Transverse colon (tissue), 4 donors: ENCODE measurements around the gene NPAS3. TPM values are rescaled to one million over a fixed set of nuclear protein-coding genes. Genes with fewer than 3 reads are reported as not detected.
A peak's percentile ranks its signal among the peaks of the same experiment; 100 is the strongest.

ENCODE experiments used
- DNase-seq: peaks from one replicate; pipeline ENCODE4 v3.0.0-alpha.2; 2019
- H3K27ac ChIP-seq, 4 donors: fragments of 200-600 bp; sonication (generic); 2 replicates each; pipeline ENCODE4 v1.5.1; 2016 to 2018; ENCODE audit warnings: inconsistent platforms in 4 of 4
- H3K27me3 ChIP-seq: fragments of 200-600 bp; sonication (generic); 2 replicates; pipeline ENCODE4 v1.5.1; 2017; ENCODE audit warnings: inconsistent platforms
- H3K36me3 ChIP-seq, 4 donors: fragments of 200-600 bp; sonication (generic); 2 replicates each; pipeline ENCODE4 v1.5.1; 2017 to 2019; ENCODE audit warnings: inconsistent platforms in 4 of 4
- H3K4me1 ChIP-seq, 4 donors: fragments of 200-600 bp; sonication (generic); 2 replicates each; pipeline ENCODE4 v1.5.1; 2017 to 2020; ENCODE audit warnings: inconsistent platforms in 4 of 4
- H3K4me3 ChIP-seq, 4 donors: fragments of 200-600 bp; sonication (generic); 1 replicate in 1 of 4; 2 replicates in 3 of 4; pipeline versions ENCODE4 v1.5.1 to v1.6.1; 2017 to 2019; ENCODE audit warnings: inconsistent platforms in 4 of 4
- H3K9me3 ChIP-seq, 2 donors: fragments of 200-600 bp; sonication (generic); 2 replicates each; pipeline ENCODE4 v1.5.1; 2017 to 2019; ENCODE audit warnings: inconsistent platforms in 2 of 2
- EP300 ChIP-seq: sonication (generic); formaldehyde crosslinking; IDR thresholded peaks from one replicate; pipeline ENCODE4 v1.6.1; 2017; ENCODE audit warnings: antibody characterized with exemption, low read depth
- POLR2A ChIP-seq: fragments of 450-650 bp; IDR thresholded peaks from one replicate; pipeline ENCODE4 v1.6.1; 2016; ENCODE audit warnings: antibody characterized with exemption, mild to moderate bottlenecking, moderate library complexity
- POLR2AphosphoS5 ChIP-seq, 3 donors: sonication (generic); formaldehyde crosslinking; IDR thresholded peaks; one replicate each; pipeline ENCODE4 v1.6.1; 2016; ENCODE audit warnings: antibody characterized with exemption in 3 of 3
- WGBS, 2 donors: methylation state at CpG; one replicate each; pipeline ENCODE4 v1.1.5; 2018; ENCODE audit warnings: low coverage in 1 of 2; 5-methylcytosine and 5-hydroxymethylcytosine counted together
- in situ Hi-C, 4 donors: fragments of 200-750 bp; cut with MboI; loops; one replicate each; pipeline versions ENCODE4 v1.15.0 to v1.15.1; 2017; ENCODE audit warnings: low sequenced_read_pairs in 3 of 4, low pct_ligation_motif_present in 1 of 4, low pct_unique_long_range_greater_than_20kb in 1 of 4
- intact Hi-C: fragments of 100-400 bp; cut with DNase I; formaldehyde crosslinking; loops from one replicate; pipeline ENCODE4 v1.15.1; 2023; ENCODE audit warnings: low total_unique reads
- total RNA-seq, 4 donors: library from RNA; depleted of rRNA; stranded (reverse); fragments of >200 nt; gene quantifications; one replicate each; pipeline ENCODE4 v1.1.0, GENCODE V29; 2016
- TF ChIP-seq, protein P1 (sequence below), 5 experiments: fragments of 200-600 bp in 3 of 5; fragments of 450-650 bp in 2 of 5; sonication (generic) in 3 of 5; IDR thresholded peaks; 1 replicate in 2 of 5; 2 replicates in 3 of 5; pipeline ENCODE4 v1.5.1; 2016 to 2017; ENCODE audit warnings: antibody characterized with exemption in 5 of 5, inconsistent platforms in 3 of 5, mild to moderate bottlenecking in 2 of 5, moderate library complexity in 1 of 5

NPAS3 gene
- total RNA-seq, 4 donors from 2014 or later: 0.96 to 6.4 (median 1.8) TPM

DNA sequence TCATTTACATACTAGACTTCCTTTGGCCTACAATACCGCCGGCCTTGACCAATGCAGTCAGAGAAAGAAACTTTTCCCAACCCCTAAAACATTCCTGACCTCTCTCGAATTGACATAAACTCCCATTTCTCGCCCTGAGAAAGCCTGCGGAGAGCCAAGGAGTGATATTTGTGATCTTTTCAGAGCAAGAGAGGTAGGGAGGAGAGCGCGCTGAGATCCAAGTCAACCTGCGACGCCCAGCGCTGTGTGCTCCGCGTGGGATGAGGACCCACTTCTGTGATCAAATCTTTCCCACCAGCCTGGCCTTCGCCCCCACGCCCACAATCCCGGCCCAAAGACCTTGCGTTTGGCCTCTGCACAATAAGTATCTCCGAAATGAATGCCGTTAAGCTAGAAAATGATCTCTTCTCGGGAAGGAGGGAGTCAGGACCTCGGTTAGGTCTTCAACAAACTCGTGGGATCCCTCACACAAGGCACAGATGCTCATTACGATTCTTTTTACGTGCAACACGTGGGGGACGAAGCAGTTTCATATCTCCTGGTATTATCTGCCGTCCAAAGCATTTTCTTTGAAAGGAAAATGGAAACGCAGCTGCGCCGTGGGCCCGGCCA lies 6.3 kb upstream of the NPAS3 start:
- Histone ChIP-seq H3K4me3 (peak overlapping the region in 3 of 4 donors; percentile 10 to 58 (median 41)), H3K36me3 (no peaks in the 10 kb centered on the region), H3K27me3 (peaks cover 80% of the 10 kb centered on the region), H3K9me3 (no peaks in the 10 kb centered on the region), H3K4me1 (peaks cover 4 to 23% (median 17%) of the 10 kb centered on the region in 4 donors), H3K27ac (peak overlapping the region in 2 of 4 donors; percentile 22 to 35)
- no peak for DNase-seq
- intact Hi-C loops: no loop called here
- TF ChIP-seq POLR2A (no peak), POLR2AphosphoS5 (IDR thresholded peaks at IDR 0.05) (no peak), EP300 (no peak)
- TF ChIP-seq, protein P1, sequence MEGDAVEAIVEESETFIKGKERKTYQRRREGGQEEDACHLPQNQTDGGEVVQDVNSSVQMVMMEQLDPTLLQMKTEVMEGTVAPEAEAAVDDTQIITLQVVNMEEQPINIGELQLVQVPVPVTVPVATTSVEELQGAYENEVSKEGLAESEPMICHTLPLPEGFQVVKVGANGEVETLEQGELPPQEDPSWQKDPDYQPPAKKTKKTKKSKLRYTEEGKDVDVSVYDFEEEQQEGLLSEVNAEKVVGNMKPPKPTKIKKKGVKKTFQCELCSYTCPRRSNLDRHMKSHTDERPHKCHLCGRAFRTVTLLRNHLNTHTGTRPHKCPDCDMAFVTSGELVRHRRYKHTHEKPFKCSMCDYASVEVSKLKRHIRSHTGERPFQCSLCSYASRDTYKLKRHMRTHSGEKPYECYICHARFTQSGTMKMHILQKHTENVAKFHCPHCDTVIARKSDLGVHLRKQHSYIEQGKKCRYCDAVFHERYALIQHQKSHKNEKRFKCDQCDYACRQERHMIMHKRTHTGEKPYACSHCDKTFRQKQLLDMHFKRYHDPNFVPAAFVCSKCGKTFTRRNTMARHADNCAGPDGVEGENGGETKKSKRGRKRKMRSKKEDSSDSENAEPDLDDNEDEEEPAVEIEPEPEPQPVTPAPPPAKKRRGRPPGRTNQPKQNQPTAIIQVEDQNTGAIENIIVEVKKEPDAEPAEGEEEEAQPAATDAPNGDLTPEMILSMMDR (IDR thresholded peaks at IDR 0.05): no peak
- in situ Hi-C loops: no loop called here
- 57 to 80% methylated on average over 10 to 30 of the region's 30 CpGs for WGBS, 2 donors

DNA sequence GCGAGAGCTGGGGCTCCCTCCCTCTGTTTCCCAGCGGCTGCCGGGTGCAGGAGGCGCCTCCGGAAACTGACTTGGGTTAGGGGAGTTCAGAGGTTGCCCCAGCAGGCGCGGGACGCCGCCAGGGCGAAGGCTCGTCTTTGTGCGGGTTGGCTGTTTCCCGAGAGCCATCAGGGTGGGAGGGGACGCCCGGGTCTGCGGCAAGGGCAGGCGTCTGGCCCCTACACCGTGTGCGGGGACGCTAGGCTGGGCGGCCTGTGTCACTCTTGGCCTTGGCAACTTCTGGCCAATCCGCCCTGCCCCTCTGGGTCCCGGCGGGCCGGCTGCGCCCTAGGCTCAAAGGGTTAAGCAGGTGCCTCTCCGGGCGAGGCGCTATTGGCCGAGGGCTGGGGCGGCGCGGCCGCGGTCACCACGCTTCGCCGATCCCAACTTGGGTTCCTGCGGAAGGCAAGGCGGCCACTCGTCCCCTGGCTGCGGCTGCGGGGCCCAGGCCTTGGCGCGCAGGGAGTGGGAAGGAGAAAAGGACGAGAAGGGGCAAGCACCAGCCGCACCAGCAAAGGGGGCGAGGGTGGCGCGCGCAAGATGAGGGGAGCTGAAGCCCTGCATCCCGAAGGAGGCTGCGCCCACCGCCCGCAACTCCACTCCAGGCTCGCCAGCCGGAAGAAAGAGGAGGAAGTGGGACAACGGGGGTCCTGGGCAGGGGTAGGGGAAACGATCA lies 5.6 kb upstream of the NPAS3 start:
- Histone ChIP-seq H3K4me3 (peak overlapping the region; percentile 10 to 58 (median 38)), H3K4me1 (peaks cover 4 to 29% (median 19%) of the 10 kb centered on the region in 4 donors), H3K27ac (peak overlapping the region in 2 of 4 donors; percentile 22 to 35), H3K27me3 (peaks cover 86% of the 10 kb centered on the region), H3K9me3 (no peaks in the 10 kb centered on the region), H3K36me3 (no peaks in the 10 kb centered on the region)
- WGBS, 2 donors: 0 to 8% methylated on average over 1 to 44 of the region's 59 CpGs
- in situ Hi-C loops (no loop called here), intact Hi-C loops (no loop called here)
- no peak for DNase-seq
- TF ChIP-seq, protein P1 (IDR thresholded peaks at IDR 0.05): no peak
- TF ChIP-seq POLR2A (no peak), POLR2AphosphoS5 (IDR thresholded peaks at IDR 0.05) (no peak), EP300 (no peak)

DNA sequence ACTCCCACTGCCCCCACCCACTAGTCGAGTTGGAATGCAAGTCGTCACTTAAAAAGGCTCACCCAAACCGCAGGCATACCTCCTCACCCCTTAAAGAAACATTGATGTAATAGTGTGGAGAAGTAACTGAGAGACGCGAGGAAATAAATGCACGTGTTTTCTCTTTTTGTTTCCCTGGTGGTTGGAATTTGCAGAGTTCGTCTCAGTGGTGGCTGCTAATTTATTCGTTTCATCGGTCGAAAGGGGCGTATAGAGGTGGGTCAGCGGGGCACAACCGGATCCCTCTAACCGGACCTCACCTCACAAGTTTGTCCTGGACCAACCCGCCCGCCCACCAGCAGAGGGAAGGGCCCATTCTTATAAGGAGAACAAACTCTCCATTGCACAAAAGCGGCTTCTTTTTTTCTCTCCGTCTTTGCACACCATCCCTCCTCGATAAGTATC lies 5.0 kb upstream of the NPAS3 start:
- DNase-seq: no peak
- WGBS, 2 donors: 2 to 6% methylated on average over 7 to 19 of the region's 19 CpGs
- intact Hi-C loops (no loop called here), in situ Hi-C loops (no loop called here)
- Histone ChIP-seq H3K36me3 (no peaks in the 10 kb centered on the region), H3K9me3 (no peaks in the 10 kb centered on the region), H3K4me3 (peak overlapping the region; percentile 20 to 58 (median 38)), H3K4me1 (peaks cover 4 to 30% (median 21%) of the 10 kb centered on the region in 4 donors), H3K27ac (peak overlapping the region in 2 of 4 donors; percentile 22 to 35), H3K27me3 (peaks cover 90% of the 10 kb centered on the region)
- TF ChIP-seq POLR2A: no peak
- TF ChIP-seq, protein P1 (IDR thresholded peaks at IDR 0.05): peak in 3 of 5 experiments; percentile 17 to 31 (median 28)

DNA sequence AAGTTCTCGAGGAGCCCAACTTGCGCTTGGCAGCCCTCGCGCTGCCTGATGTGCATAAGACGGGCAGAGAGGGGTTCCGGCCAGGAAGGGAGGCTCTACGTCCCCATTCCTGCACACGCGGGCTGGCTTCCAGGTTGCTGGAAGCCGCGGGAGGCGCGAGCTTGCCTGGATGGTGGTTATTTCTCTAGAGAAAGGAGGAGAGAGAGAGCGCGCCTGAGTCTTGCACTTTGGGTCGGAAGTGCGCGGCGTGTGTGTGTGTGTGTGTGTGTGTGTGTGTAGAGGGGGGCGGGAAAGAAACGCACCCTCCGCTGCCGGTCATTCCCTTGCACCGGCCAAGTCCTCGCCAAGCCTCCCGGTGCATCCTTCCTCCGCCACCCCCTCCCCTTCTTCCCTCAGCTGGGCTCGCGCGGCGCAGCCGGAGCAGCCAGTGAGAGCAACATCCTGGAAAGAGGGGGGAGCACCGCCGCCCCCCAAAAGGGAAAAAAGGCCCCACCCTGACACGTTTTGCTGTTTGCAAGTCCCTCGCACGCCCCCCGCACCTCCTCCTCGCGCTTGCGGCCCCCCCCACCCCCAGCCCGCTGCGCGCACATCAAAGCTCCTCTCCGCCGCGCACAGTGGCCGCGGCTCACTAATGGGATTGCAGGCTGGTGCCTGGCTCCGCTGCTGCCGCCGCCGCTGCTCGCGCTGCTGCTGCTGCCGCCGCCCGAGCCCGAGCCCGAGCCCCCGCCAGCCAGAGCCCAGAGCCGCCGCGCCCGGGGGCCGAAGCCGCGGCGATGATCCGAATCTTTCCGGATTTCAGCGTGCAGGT lies 4.4 kb upstream of the NPAS3 start:
- Histone ChIP-seq H3K36me3 (no peaks in the 10 kb centered on the region), H3K27ac (peak overlapping the region in 2 of 4 donors; percentile 22 to 35), H3K4me1 (peaks cover 4 to 30% (median 21%) of the 10 kb centered on the region in 4 donors), H3K27me3 (peaks cover 89% of the 10 kb centered on the region), H3K4me3 (peak overlapping the region; percentile 20 to 58 (median 38)), H3K9me3 (no peaks in the 10 kb centered on the region)
- DNase-seq: no peak
- in situ Hi-C loops (no loop called here), intact Hi-C loops (no loop called here)
- TF ChIP-seq EP300 (no peak), POLR2A (no peak), POLR2AphosphoS5 (IDR thresholded peaks at IDR 0.05) (no peak)
- TF ChIP-seq, protein P1 (IDR thresholded peaks at IDR 0.05): no peak
- WGBS, 2 donors: 4% methylated on average over 51 of the region's 72 CpGs; no CpG with 5 or more reads in 1 of the 2 donors
